OCI-LY1 (cell line): ENCODE data around the gene PRRG2.

ENCODE experiments used
- H2AFZ ChIP-seq: fragments of 200-600 bp; sonication (generic), shearing (Covaris generic); 2 replicates; pipeline ENCODE4 v1.6.0; 2014; ENCODE audit warnings: antibody characterized with exemption, mild to moderate bottlenecking, low read length
- H3F3A ChIP-seq: fragments of 200-600 bp; sonication (generic), shearing (Covaris generic); 2 replicates; pipeline ENCODE4 v1.6.0; 2014; ENCODE audit warnings: mild to moderate bottlenecking, antibody characterized with exemption, low read length, moderate library complexity; ENCODE audit not compliant: insufficient read depth
- H3K27ac ChIP-seq: fragments of 200-600 bp; sonication (generic); 2 replicates; pipeline ENCODE4 v1.5.1; 2014; ENCODE audit warnings: low read length, mixed run types, mild to moderate bottlenecking, low read depth; ENCODE audit not compliant: poor library complexity, severe bottlenecking
- H3K27me3 ChIP-seq: fragments of 200-600 bp; sonication (generic); 2 replicates; pipeline ENCODE4 v1.6.0; 2014; ENCODE audit warnings: antibody characterized with exemption, mild to moderate bottlenecking, low read length, moderate library complexity; ENCODE audit not compliant: insufficient read depth
- H3K36me3 ChIP-seq: fragments of 200-600 bp; sonication (generic); 2 replicates; pipeline ENCODE4 v1.6.1; 2014; ENCODE audit warnings: mild to moderate bottlenecking, antibody characterized with exemption, low read length, moderate library complexity, mixed read lengths; ENCODE audit not compliant: insufficient read depth
- H3K4me1 ChIP-seq: fragments of 200-600 bp; sonication (generic); 2 replicates; pipeline ENCODE4 v1.5.1; 2014; ENCODE audit warnings: mild to moderate bottlenecking, low read length, moderate library complexity; ENCODE audit not compliant: insufficient read depth, severe bottlenecking
- H3K4me2 ChIP-seq: fragments of 200-600 bp; sonication (generic), shearing (Covaris generic); 2 replicates; pipeline ENCODE4 v1.6.1; 2014; ENCODE audit warnings: low read length
- H3K4me3 ChIP-seq: fragments of 200-600 bp; sonication (generic); 2 replicates; pipeline ENCODE4 v1.5.1; 2014; ENCODE audit warnings: low read length, low read depth, mild to moderate bottlenecking, mixed read lengths; ENCODE audit not compliant: poor library complexity, severe bottlenecking
- H3K79me2 ChIP-seq: fragments of 200-600 bp; shearing (Covaris generic); 2 replicates; pipeline ENCODE4 v1.6.1; 2016; ENCODE audit warnings: mixed run types, low read length, mixed read lengths; ENCODE audit not compliant: insufficient read depth
- H3K9ac ChIP-seq: fragments of 200-600 bp; sonication (generic), shearing (Covaris generic); 2 replicates; pipeline ENCODE4 v1.6.1; 2014; ENCODE audit warnings: mild to moderate bottlenecking, low read length, mixed read lengths
- H3K9me2 ChIP-seq: fragments of 200-600 bp; sonication (generic), shearing (Covaris generic); 2 replicates; pipeline ENCODE4 v1.6.1; 2014; ENCODE audit warnings: low read depth, mild to moderate bottlenecking, low read length, mixed read lengths
- H3K9me3 ChIP-seq: fragments of 200-600 bp; shearing (Covaris generic); 2 replicates; pipeline ENCODE4 v1.6.1; 2014; ENCODE audit warnings: low read length, mixed read lengths
- H4K20me1 ChIP-seq: fragments of 200-600 bp; sonication (generic), shearing (Covaris generic); 2 replicates; pipeline ENCODE4 v1.6.0; 2016; ENCODE audit warnings: mild to moderate bottlenecking, low read length; ENCODE audit not compliant: insufficient read depth
- CTCF ChIP-seq: fragments of 200-600 bp; sonication (generic), shearing (Covaris generic); IDR thresholded peaks from 2 replicates; pipeline ENCODE4 v1.5.1; 2017; ENCODE audit warnings: mild to moderate bottlenecking, antibody characterized with exemption, low read length, moderate library complexity, mixed read lengths
- EZH2 ChIP-seq: fragments of 200-600 bp; sonication (generic), shearing (Covaris generic); IDR thresholded peaks from 2 replicates; pipeline ENCODE4 v1.8.0; 2017; ENCODE audit warnings: borderline replicate concordance, mixed run types, mild to moderate bottlenecking, antibody characterized with exemption, low read length, moderate library complexity, mixed read lengths

PRRG2 gene

GRCh38 chr19:49559928-49560327 lies 21.2 kb upstream of the PRRG2 start:
- H4K20me1 ChIP-seq: no peaks in the 10 kb centered on the region
- 0 out of 2 replicates have a peak, but pooled peaks cover 3% of the 10 kb centered on the region for H3K79me2 ChIP-seq
- no peaks in the 10 kb centered on the region for H3K9me3 ChIP-seq
- no peak for TF ChIP-seq CTCF
- no peak for TF ChIP-seq EZH2
- peaks cover 13% of the 10 kb centered on the region for H3K4me1 ChIP-seq
- no peaks in the 10 kb centered on the region for H3K9me2 ChIP-seq
- no peak overlapping the region for H3K4me3 ChIP-seq
- H2AFZ ChIP-seq: no peak overlapping the region
- no peak overlapping the region for H3K9ac ChIP-seq
- H3K36me3 ChIP-seq: peaks cover 31% of the 10 kb centered on the region
- H3F3A ChIP-seq: no peaks in the 10 kb centered on the region
- no peak overlapping the region for H3K27ac ChIP-seq
- H3K4me2 ChIP-seq: no peak overlapping the region
- H3K27me3 ChIP-seq: no peaks in the 10 kb centered on the region

GRCh38 chr19:49560358-49560900 lies 20.7 kb upstream of the PRRG2 start:
- no peaks in the 10 kb centered on the region for H3K9me2 ChIP-seq
- no peak overlapping the region for H2AFZ ChIP-seq
- no peaks in the 10 kb centered on the region for H3K27me3 ChIP-seq
- H3K4me1 ChIP-seq: peaks cover 17% of the 10 kb centered on the region
- H3K36me3 ChIP-seq: peaks cover 27% of the 10 kb centered on the region
- H3K27ac ChIP-seq: no peak overlapping the region
- no peaks in the 10 kb centered on the region for H3K9me3 ChIP-seq
- 0 out of 2 replicates have a peak, but pooled peaks cover 3% of the 10 kb centered on the region for H3K79me2 ChIP-seq
- H3K4me3 ChIP-seq: no peak overlapping the region
- no peak overlapping the region for H3K4me2 ChIP-seq
- H3K9ac ChIP-seq: no peak overlapping the region
- H3F3A ChIP-seq: no peaks in the 10 kb centered on the region
- H4K20me1 ChIP-seq: no peaks in the 10 kb centered on the region
- TF ChIP-seq CTCF: no peak
- no peak for TF ChIP-seq EZH2

- no peak overlapping the region for H3K9ac ChIP-seq
- no peak overlapping the region for H3K4me2 ChIP-seq
- peak overlapping the region; percentile 49 for H3K27ac ChIP-seq
- TF ChIP-seq EZH2 (no peak), CTCF (no peak)
- H3K4me1 ChIP-seq: peaks cover 36% of the 10 kb centered on the region
- no peaks in the 10 kb centered on the region for H3F3A ChIP-seq
- H3K27me3 ChIP-seq: no peaks in the 10 kb centered on the region
- H2AFZ ChIP-seq: no peak overlapping the region
- peaks cover 5% of the 10 kb centered on the region for H3K36me3 ChIP-seq
- H3K79me2 ChIP-seq: 0 out of 2 replicates have a peak, but pooled peaks cover 3% of the 10 kb centered on the region
- H3K4me3 ChIP-seq: no peak overlapping the region
- no peaks in the 10 kb centered on the region for H3K9me2 ChIP-seq
- H4K20me1 ChIP-seq: no peaks in the 10 kb centered on the region
- no peaks in the 10 kb centered on the region for H3K9me3 ChIP-seq
Measured at GRCh38 chr19:49564616-49565045, 16.5 kb upstream of the PRRG2 start.
